Naive thymus-derived CD4-positive, alpha-beta T cell (primary cell): Measurements from ENCODE around the gene FKBP5. TPM values are rescaled to one million over a fixed set of nuclear protein-coding genes. Genes with fewer than 3 reads are reported as not detected.

Source experiments
- ATAC-seq: fragments of 150-1000 bp; cut with Tn5 transposase; 2 replicates; pipeline ENCODE4 v1.10.0; 2021; ENCODE audit warnings: mild to moderate bottlenecking, moderate library complexity
- CTCF ChIA-PET: fragments of 350-600 bp; sonication (Branson Sonifier 250); formaldehyde crosslinking; loops from one replicate; lab custom pipeline; 2021; ENCODE audit warnings: antibody characterized with exemption; lab: Charles Lee
- POLR2A ChIA-PET: fragments of 350-600 bp; sonication (Branson Sonifier 250); formaldehyde crosslinking; loops from one replicate; lab custom pipeline; 2021; ENCODE audit warnings: antibody characterized with exemption, inconsistent platforms; lab: Charles Lee
- DNase-seq, 9 donors: peaks; one replicate each; pipeline versions ENCODE4 v3.0.0 to v3.0.0-alpha.2; 2020 to 2022; ENCODE audit warnings: mixed read lengths in 1 of 9
- H3K27ac ChIP-seq: one replicate; pipeline ENCODE4 v1.7.0; 2013; ENCODE audit warnings: mild to moderate bottlenecking, low read depth, low read length, moderate library complexity
- H3K27me3 ChIP-seq, 2 donors: one replicate each; pipeline ENCODE4 v1.7.0; 2013; ENCODE audit warnings: low read length in 2 of 2, mild to moderate bottlenecking in 2 of 2, moderate library complexity in 2 of 2; ENCODE audit not compliant: control insufficient read depth in 2 of 2, insufficient read depth in 2 of 2
- H3K36me3 ChIP-seq, 3 experiments: 1 replicate in 2 of 3; 2 replicates in 1 of 3; pipeline ENCODE4 v1.7.0; 2013; ENCODE audit warnings: low read length in 3 of 3, mild to moderate bottlenecking in 3 of 3, moderate library complexity in 1 of 3; ENCODE audit not compliant: insufficient read depth in 3 of 3, control insufficient read depth in 2 of 3
- H3K4me1 ChIP-seq, 2 donors: one replicate each; pipeline ENCODE4 v1.7.0; 2013; ENCODE audit warnings: low read length in 2 of 2, mild to moderate bottlenecking in 2 of 2, moderate library complexity in 1 of 2; ENCODE audit not compliant: control insufficient read depth in 2 of 2, insufficient read depth in 2 of 2
- H3K4me3 ChIP-seq: 2 replicates; pipeline ENCODE4 v1.7.0; 2013; ENCODE audit warnings: mild to moderate bottlenecking, low read length
- H3K9me3 ChIP-seq, 3 experiments: 1 replicate in 2 of 3; 2 replicates in 1 of 3; pipeline ENCODE4 v1.7.0; 2013; ENCODE audit warnings: low read length in 3 of 3; ENCODE audit not compliant: control insufficient read depth in 2 of 3
- H3K27ac Mint-ChIP-seq, 9 donors: one replicate each; pipeline ENCODE4 v1.8.0; 2020 to 2022; ENCODE audit warnings: mixed read lengths in 9 of 9, mild to moderate bottlenecking in 8 of 9, moderate library complexity in 5 of 9, inconsistent platforms in 2 of 9
- H3K27me3 Mint-ChIP-seq, 5 donors: one replicate each; pipeline ENCODE4 v1.8.0; 2021 to 2022; ENCODE audit warnings: mixed read lengths in 5 of 5, mild to moderate bottlenecking in 1 of 5
- H3K36me3 Mint-ChIP-seq, 5 donors: one replicate each; pipeline ENCODE4 v1.8.0; 2020 to 2022; ENCODE audit warnings: mixed read lengths in 5 of 5, mild to moderate bottlenecking in 3 of 5, inconsistent platforms in 1 of 5
- H3K4me1 Mint-ChIP-seq, 7 donors: one replicate each; pipeline ENCODE4 v1.8.0; 2020 to 2022; ENCODE audit warnings: mixed read lengths in 7 of 7, mild to moderate bottlenecking in 3 of 7, inconsistent platforms in 1 of 7
- H3K4me3 Mint-ChIP-seq, 10 donors: one replicate each; pipeline ENCODE4 v1.8.0; 2020 to 2022; ENCODE audit warnings: mild to moderate bottlenecking in 10 of 10, mixed read lengths in 10 of 10, moderate library complexity in 6 of 10, inconsistent platforms in 2 of 10
- H3K9me3 Mint-ChIP-seq, 11 donors: one replicate each; pipeline ENCODE4 v1.8.0; 2020 to 2022; ENCODE audit warnings: mixed read lengths in 11 of 11, mild to moderate bottlenecking in 4 of 11, inconsistent platforms in 1 of 11, moderate library complexity in 1 of 11
- intact Hi-C, 2 donors: fragments of 100-400 bp; cut with micrococcal nuclease; formaldehyde crosslinking; loops; one replicate each; pipeline ENCODE4 v1.15.1; 2023
- polyA plus RNA-seq, 2 donors: library from polyadenylated mRNA; unstranded; fragments of 300-500 nt; fragmentation: Illumina TruSeq; gene quantifications; one replicate each; pipeline ENCODE4 v1.2.3, GENCODE V29; 2021
- total RNA-seq, 6 experiments: library from RNA in 5 of 6; stranded (reverse) in 5 of 6; gene quantifications; 1 replicate in 5 of 6; 2 replicates in 1 of 6; pipeline ENCODE4 v1.2.3 and lab custom pipeline; 2021 to 2026

The FKBP5 gene
- total and polyA plus RNA-seq, 7 experiments from 2014 or later, result 56.7 to 324 (median 80.2) TPM

DNA sequence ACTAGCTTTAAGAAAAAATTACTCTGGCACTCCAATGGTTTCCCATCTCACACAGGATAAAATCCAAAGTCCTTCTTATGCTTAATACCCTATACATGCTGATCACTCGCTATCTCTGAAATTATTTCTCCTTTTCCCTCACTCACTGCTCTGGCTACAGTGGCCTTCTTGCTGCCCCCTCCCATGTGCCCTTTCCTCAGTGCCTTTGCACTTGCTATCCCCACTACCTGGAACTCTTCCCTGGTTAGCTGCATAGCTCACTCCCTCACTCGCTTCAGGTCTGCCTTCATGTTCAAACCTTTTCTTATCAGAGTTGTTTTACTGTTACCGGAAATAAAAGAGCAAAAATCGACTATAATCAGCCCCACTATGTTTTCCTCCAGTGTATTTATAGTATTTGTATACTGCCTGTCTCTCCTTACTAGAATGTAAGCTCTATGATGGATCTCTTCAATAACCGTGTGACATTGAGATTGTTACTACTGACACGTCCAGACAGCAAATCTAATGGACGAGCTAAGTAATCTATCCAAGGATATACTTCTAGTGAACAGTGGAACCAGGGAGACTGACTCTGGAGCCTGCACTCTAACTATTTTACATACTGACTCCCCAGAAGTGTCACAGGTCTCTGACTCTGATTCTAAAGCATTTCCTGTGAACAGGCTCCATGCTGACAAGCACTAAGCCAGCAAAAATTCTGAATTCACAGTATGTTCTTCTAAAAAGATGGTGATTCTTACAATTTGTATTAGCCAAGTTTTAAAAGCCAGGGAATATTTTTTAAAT lies 25.1 kb downstream of the FKBP5 start:
- no peak overlapping the region for H3K27ac Mint-ChIP-seq
- intact Hi-C loops, result loop anchor here in 1 of 2 donors (1.0 to 2.0 kb wide), 4 partner anchors 7 to 73 kb away; no protein-coding TSS in a partner anchor
- H3K4me1 Mint-ChIP-seq, result peaks cover 8 to 27% (median 18%) of the 10 kb centered on the region in 7 donors
- H3K27me3 ChIP-seq, result no peaks in the 10 kb centered on the region
- peak overlapping the region; percentile 21 for H3K4me3 ChIP-seq
- no peaks in the 10 kb centered on the region for H3K27me3 Mint-ChIP-seq
- H3K4me1 ChIP-seq, result peaks cover 25 to 46% of the 10 kb centered on the region in 2 donors
- POLR2A ChIA-PET, result interaction anchor here (0.7 to 3.4 kb wide), 14 partner anchors 9 to 321 kb away, joined by 3 to 20 read pairs (median 5); partner anchors contain the start of gene PPARD
- no peaks in the 10 kb centered on the region for H3K9me3 Mint-ChIP-seq
- peak overlapping the region; percentile 76 for H3K27ac ChIP-seq
- ATAC-seq (peak; percentile 82), DNase-seq (peak in 6 of 9 donors; percentile 28 to 45 (median 36))
- H3K36me3 ChIP-seq, result no peaks in the 10 kb centered on the region
- no peak overlapping the region for H3K4me3 Mint-ChIP-seq
- H3K9me3 ChIP-seq, result no peaks in the 10 kb centered on the region
- CTCF ChIA-PET, result interaction anchor here (0.7 to 3.3 kb wide), 11 partner anchors 10 to 478 kb away, joined by 3 to 20 read pairs (median 5); partner anchors contain the start of gene ARMC12
- H3K36me3 Mint-ChIP-seq, result peaks cover 0 to 4% (median 0%) of the 10 kb centered on the region in 5 donors

DNA sequence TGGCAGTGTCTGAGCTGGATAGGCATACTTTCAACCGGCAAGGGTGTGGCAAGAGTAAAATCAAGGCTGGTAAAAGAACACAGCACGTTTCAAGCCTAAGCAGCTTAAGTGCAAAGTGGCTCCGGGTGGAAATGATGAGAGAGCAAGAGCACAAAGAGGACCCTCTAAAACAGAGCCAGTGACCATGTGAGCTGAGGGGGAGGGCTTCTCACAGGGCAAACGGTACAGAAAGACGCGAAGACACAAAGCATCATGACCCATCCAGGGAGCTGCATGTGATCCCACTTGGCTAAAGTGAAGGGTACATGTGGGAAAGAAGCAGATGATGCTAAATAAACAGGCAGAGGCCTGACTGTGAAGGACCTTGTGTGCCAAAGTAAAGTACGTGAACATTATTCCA lies 25.7 kb downstream of the FKBP5 start:
- intact Hi-C loops, result loop anchor here in 1 of 2 donors (1.0 kb wide), 3 partner anchors 11 to 73 kb away; no protein-coding TSS in a partner anchor
- peaks cover 22 to 42% of the 10 kb centered on the region in 2 donors for H3K4me1 ChIP-seq
- H3K9me3 ChIP-seq, result no peaks in the 10 kb centered on the region
- peak overlapping the region; percentile 76 for H3K27ac ChIP-seq
- no peak overlapping the region for H3K4me3 Mint-ChIP-seq
- H3K36me3 ChIP-seq, result no peaks in the 10 kb centered on the region
- H3K27ac Mint-ChIP-seq, result no peak overlapping the region
- no peaks in the 10 kb centered on the region for H3K27me3 Mint-ChIP-seq
- H3K27me3 ChIP-seq, result no peaks in the 10 kb centered on the region
- peaks cover 1 to 24% (median 14%) of the 10 kb centered on the region in 7 donors for H3K4me1 Mint-ChIP-seq
- no peak overlapping the region for H3K4me3 ChIP-seq
- H3K9me3 Mint-ChIP-seq, result no peaks in the 10 kb centered on the region
- CTCF ChIA-PET, result interaction anchor here (0.5 to 3.3 kb wide), 13 partner anchors 10 to 698 kb away, joined by 3 to 20 read pairs (median 5); partner anchors contain the start of gene ARMC12
- POLR2A ChIA-PET, result interaction anchor here (0.8 to 3.4 kb wide), 13 partner anchors 8 to 321 kb away, joined by 3 to 20 read pairs (median 4); partner anchors contain the start of gene PPARD
- H3K36me3 Mint-ChIP-seq, result peaks cover 0 to 4% (median 0%) of the 10 kb centered on the region in 5 donors
- no peak for DNase-seq
- peak; percentile 20 for ATAC-seq

DNA sequence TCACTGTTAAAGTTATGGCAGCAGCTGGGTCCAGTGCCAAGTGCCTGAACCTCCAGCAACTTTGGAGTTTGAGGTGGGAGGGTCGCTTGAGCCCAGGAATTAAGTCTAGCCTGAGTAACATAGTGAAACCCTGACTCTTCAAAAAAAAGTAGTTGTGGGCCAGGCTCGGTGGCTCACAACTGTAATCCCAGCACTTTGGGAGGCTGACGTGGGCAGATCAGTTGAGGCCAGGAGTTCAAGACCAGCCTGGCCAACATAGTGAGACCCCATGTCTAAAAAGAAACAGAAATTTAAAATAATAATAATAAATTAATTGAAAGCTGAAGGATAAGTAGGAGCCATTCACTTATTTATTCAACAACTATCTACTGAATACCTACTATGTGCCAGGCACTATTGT lies 33.8 kb downstream of the FKBP5 start:
- CTCF ChIA-PET, result interaction anchor here (0.9 to 1.5 kb wide), 3 partner anchors 13 to 82 kb away, joined by 3 read pairs; no protein-coding TSS in a partner anchor
- H3K9me3 Mint-ChIP-seq, result peaks cover 0 to 7% (median 0%) of the 10 kb centered on the region in 11 donors
- intact Hi-C loops, result no loop called here
- Histone ChIP-seq H3K27ac (no peak overlapping the region), H3K36me3 (no peaks in the 10 kb centered on the region), H3K9me3 (no peaks in the 10 kb centered on the region), H3K4me1 (peaks cover 4 to 5% of the 10 kb centered on the region in 2 donors), H3K27me3 (no peaks in the 10 kb centered on the region), H3K4me3 (no peak overlapping the region)
- DNase-seq (no peak), ATAC-seq (no peak)
- H3K27ac Mint-ChIP-seq, result peak overlapping the region in 3 of 9 donors; percentile 9 to 81 (median 54)
- H3K27me3 Mint-ChIP-seq, result no peaks in the 10 kb centered on the region
- POLR2A ChIA-PET, result interaction anchor here (0.7 to 2.0 kb wide), 7 partner anchors 8 to 186 kb away, joined by 3 to 10 read pairs (median 4); no protein-coding TSS in a partner anchor
- H3K36me3 Mint-ChIP-seq, result peaks cover 3 to 28% (median 19%) of the 10 kb centered on the region in 5 donors
- H3K4me3 Mint-ChIP-seq, result peak overlapping the region in 1 of 10 donors; percentile 29
- peaks cover 9 to 76% (median 56%) of the 10 kb centered on the region in 7 donors for H3K4me1 Mint-ChIP-seq

DNA sequence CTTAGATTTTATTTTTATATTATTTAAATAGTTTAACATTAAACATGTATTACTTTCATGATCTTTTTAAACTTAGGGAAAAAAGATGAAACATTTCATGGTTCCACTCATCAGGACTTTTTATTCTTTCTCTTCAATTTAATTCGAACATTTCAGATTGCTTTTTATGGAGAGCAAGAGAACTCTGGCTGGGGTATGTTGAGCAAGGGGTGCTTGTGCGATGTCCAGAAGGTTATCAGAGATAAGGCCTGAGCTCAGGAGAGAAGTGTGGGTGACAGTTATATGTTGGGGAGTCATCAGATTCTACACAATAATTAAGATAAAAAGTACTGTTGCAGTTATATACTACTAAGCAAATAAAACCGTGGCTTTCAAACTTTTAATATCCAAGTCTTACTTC lies 37.5 kb downstream of the FKBP5 start:
- Mint-ChIP-seq H3K9me3 (peaks cover 0 to 7% (median 0%) of the 10 kb centered on the region in 11 donors), H3K27me3 (no peaks in the 10 kb centered on the region), H3K36me3 (peaks cover 3 to 34% (median 15%) of the 10 kb centered on the region in 5 donors), H3K27ac (peak overlapping the region in 4 of 9 donors; percentile 38 to 83 (median 62)), H3K4me1 (peaks cover 18 to 87% (median 71%) of the 10 kb centered on the region in 7 donors), H3K4me3 (peak overlapping the region in 2 of 10 donors; percentile 22 to 34)
- intact Hi-C loops, result loop anchor here in 1 of 2 donors (2.0 kb wide), 1 partner anchor 14 kb away; no protein-coding TSS in a partner anchor
- no peaks in the 10 kb centered on the region for H3K27me3 ChIP-seq
- ATAC-seq (no peak), DNase-seq (no peak)
- no peak overlapping the region for H3K4me3 ChIP-seq
- H3K4me1 ChIP-seq, result peaks cover 0 to 23% of the 10 kb centered on the region in 2 donors
- H3K27ac ChIP-seq, result no peak overlapping the region
- CTCF ChIA-PET, result no interaction called here
- H3K9me3 ChIP-seq, result no peaks in the 10 kb centered on the region
- H3K36me3 ChIP-seq, result no peaks in the 10 kb centered on the region
- POLR2A ChIA-PET, result no interaction called here

DNA sequence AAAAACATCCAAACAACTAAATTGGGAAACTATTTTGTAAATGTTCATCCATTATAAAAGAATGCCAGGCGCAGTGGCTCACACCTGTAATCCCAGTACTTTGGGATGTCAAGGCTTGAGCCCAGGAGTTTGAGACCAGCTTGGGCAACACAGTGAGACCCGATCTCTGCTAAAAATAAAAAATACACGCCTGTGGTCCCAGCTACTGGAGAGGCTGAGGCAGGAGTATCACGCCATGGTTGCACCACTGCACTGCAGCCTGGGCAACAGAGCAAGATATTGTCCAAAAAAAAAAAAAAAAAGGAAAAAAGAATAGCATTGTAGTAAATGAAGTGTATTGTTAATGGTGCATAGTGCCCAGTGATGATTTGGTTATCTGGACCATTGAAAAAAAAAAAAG lies 38.7 kb downstream of the FKBP5 start:
- intact Hi-C loops, result loop anchor here in 1 of 2 donors (2.0 kb wide), 1 partner anchor 15 kb away; no protein-coding TSS in a partner anchor
- ATAC-seq (no peak), DNase-seq (no peak)
- Histone ChIP-seq H3K4me3 (no peak overlapping the region), H3K9me3 (no peaks in the 10 kb centered on the region), H3K36me3 (no peaks in the 10 kb centered on the region), H3K27ac (no peak overlapping the region), H3K4me1 (peaks cover 0 to 26% of the 10 kb centered on the region in 2 donors), H3K27me3 (no peaks in the 10 kb centered on the region)
- Mint-ChIP-seq H3K27ac (peak overlapping the region in 1 of 9 donors; percentile 38), H3K4me3 (no peak overlapping the region), H3K36me3 (peaks cover 3 to 39% (median 19%) of the 10 kb centered on the region in 5 donors), H3K27me3 (no peaks in the 10 kb centered on the region), H3K9me3 (peaks cover 0 to 7% (median 0%) of the 10 kb centered on the region in 11 donors), H3K4me1 (peaks cover 25 to 87% (median 69%) of the 10 kb centered on the region in 7 donors)
- ChIA-PET CTCF (interaction anchor here (0.7 kb wide), 1 partner anchor 135 kb away, joined by 4 read pairs; no protein-coding TSS in a partner anchor), POLR2A (interaction anchor here (0.6 to 1.6 kb wide), 3 partner anchors 12 to 144 kb away, joined by 4 to 6 read pairs (median 4); no protein-coding TSS in a partner anchor)

DNA sequence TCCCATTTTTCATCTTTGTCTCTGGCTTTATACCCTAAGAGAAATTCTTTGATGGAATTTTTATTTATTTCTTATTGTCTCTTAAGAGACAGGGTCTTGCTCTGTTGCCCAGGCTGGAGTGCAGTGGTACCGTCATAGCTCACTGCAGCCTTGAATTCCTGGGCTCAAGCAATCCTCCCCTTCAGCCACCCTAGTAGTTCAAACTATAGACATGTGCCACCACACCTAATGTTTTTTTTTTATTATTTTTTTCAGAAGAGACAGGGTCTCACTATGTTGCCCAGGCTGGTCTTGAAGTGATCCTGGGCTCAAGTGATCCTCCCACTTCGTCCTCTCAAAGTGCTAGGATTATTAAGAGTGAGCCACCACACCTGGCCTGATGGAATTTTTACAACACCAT lies 40.5 kb downstream of the FKBP5 start:
- Mint-ChIP-seq H3K4me3 (peak overlapping the region in 2 of 10 donors; percentile 38 to 60), H3K27me3 (no peaks in the 10 kb centered on the region), H3K9me3 (peaks cover 0 to 7% (median 0%) of the 10 kb centered on the region in 11 donors), H3K36me3 (peaks cover 8 to 46% (median 26%) of the 10 kb centered on the region in 5 donors), H3K4me1 (peaks cover 25 to 88% (median 72%) of the 10 kb centered on the region in 7 donors), H3K27ac (peak overlapping the region in 2 of 9 donors; percentile 57 to 79)
- Histone ChIP-seq H3K27ac (no peak overlapping the region), H3K27me3 (no peaks in the 10 kb centered on the region), H3K4me3 (no peak overlapping the region), H3K4me1 (peaks cover 4 to 42% of the 10 kb centered on the region in 2 donors), H3K36me3 (peaks cover 0 to under 1% (median 0%) of the 10 kb centered on the region in 3 experiments), H3K9me3 (no peaks in the 10 kb centered on the region)
- ATAC-seq, result no peak
- DNase-seq, result no peak
- intact Hi-C loops, result no loop called here
- ChIA-PET POLR2A (interaction anchor here (1.7 kb wide), 1 partner anchor 15 kb away, joined by 4 read pairs; no protein-coding TSS in a partner anchor), CTCF (interaction anchor here (1.0 kb wide), 1 partner anchor 11 kb away, joined by 3 read pairs; no protein-coding TSS in a partner anchor)
